Parathyroid adenoma (tissue), 2 donors: ENCODE measurements around the gene ZRANB2.

Experiments
- H2AFZ ChIP-seq: fragments of 300-600 bp; sonication (generic); one replicate; pipeline ENCODE4 v1.7.0; 2017; ENCODE audit warnings: antibody characterized with exemption, mild to moderate bottlenecking
- H3K27ac ChIP-seq: fragments of 300-600 bp; sonication (generic); one replicate; pipeline ENCODE4 v1.7.0; 2017
- H3K27me3 ChIP-seq: fragments of 300-600 bp; sonication (generic); one replicate; pipeline ENCODE4 v1.7.0; 2017; ENCODE audit warnings: low read length; ENCODE audit not compliant: control insufficient read depth, insufficient read depth
- H3K36me3 ChIP-seq: fragments of 300-600 bp; sonication (generic); one replicate; pipeline ENCODE4 v1.7.0; 2017; ENCODE audit warnings: low read length; ENCODE audit not compliant: control insufficient read depth, insufficient read depth
- H3K4me1 ChIP-seq: fragments of 300-600 bp; sonication (generic); one replicate; pipeline ENCODE4 v1.7.0; 2017; ENCODE audit warnings: control low read depth
- H3K4me2 ChIP-seq: fragments of 300-600 bp; sonication (generic); one replicate; pipeline ENCODE4 v1.7.0; 2017; ENCODE audit warnings: low read length
- H3K4me3 ChIP-seq: fragments of 300-600 bp; sonication (generic); one replicate; pipeline ENCODE4 v1.7.0; 2017; ENCODE audit warnings: low read depth, low read length
- H3K79me2 ChIP-seq: fragments of 300-600 bp; sonication (generic); one replicate; pipeline ENCODE4 v1.7.0; 2017; ENCODE audit warnings: control low read depth
- H3K9ac ChIP-seq: fragments of 300-600 bp; sonication (generic); one replicate; pipeline ENCODE4 v1.7.0; 2017; ENCODE audit warnings: mild to moderate bottlenecking
- H3K9me3 ChIP-seq: fragments of 300-600 bp; sonication (generic); one replicate; pipeline ENCODE4 v1.7.0; 2017; ENCODE audit warnings: low read length; ENCODE audit not compliant: control insufficient read depth
- TF ChIP-seq, protein P1 (sequence below): fragments of 300-600 bp; sonication (generic); IDR thresholded peaks from one replicate; pipeline ENCODE4 v1.7.0; 2017; ENCODE audit warnings: antibody characterized with exemption, mild to moderate bottlenecking
- donor health status: primary hyperparathyroidism.

ZRANB2 gene

DNA sequence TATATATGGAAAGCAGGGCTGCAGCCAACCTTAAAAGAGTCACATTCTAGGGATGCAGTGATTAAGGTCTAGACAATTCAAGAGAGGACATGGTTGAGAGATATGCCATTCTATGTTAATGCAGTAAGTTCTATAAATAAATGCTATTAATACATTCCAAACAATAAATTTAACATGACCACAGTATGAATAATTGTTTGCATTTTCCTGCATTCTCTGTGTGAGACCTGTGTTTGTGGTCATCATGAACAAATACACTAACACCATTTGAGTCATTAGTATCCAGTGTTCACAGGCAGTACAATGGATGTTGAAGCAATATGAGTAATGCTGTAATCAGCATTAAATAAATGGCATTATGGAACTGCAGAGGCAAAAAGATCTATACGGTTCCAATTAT is 5.5 kb upstream of the ZRANB2 start:
- H3K27me3 ChIP-seq: no peaks in the 10 kb centered on the region
- H3K79me2 ChIP-seq: no peaks in the 10 kb centered on the region
- no peaks in the 10 kb centered on the region for H3K36me3 ChIP-seq
- no peaks in the 10 kb centered on the region for H3K4me1 ChIP-seq
- TF ChIP-seq, protein P1, sequence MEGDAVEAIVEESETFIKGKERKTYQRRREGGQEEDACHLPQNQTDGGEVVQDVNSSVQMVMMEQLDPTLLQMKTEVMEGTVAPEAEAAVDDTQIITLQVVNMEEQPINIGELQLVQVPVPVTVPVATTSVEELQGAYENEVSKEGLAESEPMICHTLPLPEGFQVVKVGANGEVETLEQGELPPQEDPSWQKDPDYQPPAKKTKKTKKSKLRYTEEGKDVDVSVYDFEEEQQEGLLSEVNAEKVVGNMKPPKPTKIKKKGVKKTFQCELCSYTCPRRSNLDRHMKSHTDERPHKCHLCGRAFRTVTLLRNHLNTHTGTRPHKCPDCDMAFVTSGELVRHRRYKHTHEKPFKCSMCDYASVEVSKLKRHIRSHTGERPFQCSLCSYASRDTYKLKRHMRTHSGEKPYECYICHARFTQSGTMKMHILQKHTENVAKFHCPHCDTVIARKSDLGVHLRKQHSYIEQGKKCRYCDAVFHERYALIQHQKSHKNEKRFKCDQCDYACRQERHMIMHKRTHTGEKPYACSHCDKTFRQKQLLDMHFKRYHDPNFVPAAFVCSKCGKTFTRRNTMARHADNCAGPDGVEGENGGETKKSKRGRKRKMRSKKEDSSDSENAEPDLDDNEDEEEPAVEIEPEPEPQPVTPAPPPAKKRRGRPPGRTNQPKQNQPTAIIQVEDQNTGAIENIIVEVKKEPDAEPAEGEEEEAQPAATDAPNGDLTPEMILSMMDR: no peak
- H3K9ac ChIP-seq: no peak overlapping the region
- no peak overlapping the region for H3K27ac ChIP-seq
- H3K4me3 ChIP-seq: no peak overlapping the region
- H3K4me2 ChIP-seq: no peak overlapping the region
- H2AFZ ChIP-seq: no peak overlapping the region
- H3K9me3 ChIP-seq: no peaks in the 10 kb centered on the region

DNA sequence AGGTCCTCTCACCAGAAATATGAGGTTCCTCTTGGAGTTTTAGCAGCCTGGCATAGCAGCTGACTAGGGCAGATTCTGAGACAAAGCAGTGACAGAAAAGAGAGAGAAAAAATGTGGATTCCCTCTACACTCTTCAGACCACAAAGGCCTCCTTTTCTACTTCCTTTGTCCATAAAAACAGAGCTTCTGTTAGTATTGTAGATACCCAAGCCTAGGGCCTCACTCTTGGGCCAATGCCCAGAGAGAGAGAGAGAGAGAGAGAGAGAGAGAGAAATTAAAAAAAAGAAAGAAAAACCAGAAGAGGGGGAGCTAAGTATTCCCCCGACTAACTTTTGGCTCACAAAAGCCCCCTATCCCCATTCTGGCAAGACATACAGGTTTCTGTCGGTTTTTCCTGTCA is 2.4 kb upstream of the ZRANB2 start:
- no peak overlapping the region for H3K4me2 ChIP-seq
- H3K79me2 ChIP-seq: peaks cover 6% of the 10 kb centered on the region
- H3K36me3 ChIP-seq: no peaks in the 10 kb centered on the region
- H2AFZ ChIP-seq: no peak overlapping the region
- TF ChIP-seq, protein P1: no peak
- no peak overlapping the region for H3K27ac ChIP-seq
- peaks cover 5% of the 10 kb centered on the region for H3K4me1 ChIP-seq
- H3K4me3 ChIP-seq: no peak overlapping the region
- no peaks in the 10 kb centered on the region for H3K9me3 ChIP-seq
- H3K27me3 ChIP-seq: no peaks in the 10 kb centered on the region
- H3K9ac ChIP-seq: no peak overlapping the region

DNA sequence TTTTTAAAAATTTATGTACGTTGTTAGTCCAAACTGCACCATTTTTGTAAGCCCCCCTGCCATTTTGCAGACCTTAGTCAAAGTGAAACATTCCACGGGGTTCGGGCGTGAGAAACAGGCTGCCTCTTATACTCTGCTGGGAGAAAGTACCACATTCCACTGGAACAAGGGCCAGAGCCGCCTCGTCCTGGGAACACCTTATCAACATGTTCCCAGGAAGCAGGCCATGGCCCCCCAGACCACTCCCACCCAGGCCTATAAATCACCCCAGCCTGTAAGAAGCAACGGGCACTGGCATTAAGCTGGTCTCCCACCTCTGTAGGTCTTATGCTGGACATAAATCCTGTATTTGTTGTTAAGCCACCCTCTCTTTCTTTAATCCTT is 854 bp upstream of the ZRANB2 start:
- no peak overlapping the region for H3K27ac ChIP-seq
- H3K27me3 ChIP-seq: no peaks in the 10 kb centered on the region
- peak overlapping the region; percentile 89 for H2AFZ ChIP-seq
- peaks cover 5% of the 10 kb centered on the region for H3K4me1 ChIP-seq
- peaks cover 6% of the 10 kb centered on the region for H3K79me2 ChIP-seq
- TF ChIP-seq, protein P1: no peak
- no peaks in the 10 kb centered on the region for H3K36me3 ChIP-seq
- H3K4me3 ChIP-seq: peak overlapping the region; percentile 85
- no peak overlapping the region for H3K9ac ChIP-seq
- no peaks in the 10 kb centered on the region for H3K9me3 ChIP-seq
- peak overlapping the region; percentile 57 for H3K4me2 ChIP-seq

DNA sequence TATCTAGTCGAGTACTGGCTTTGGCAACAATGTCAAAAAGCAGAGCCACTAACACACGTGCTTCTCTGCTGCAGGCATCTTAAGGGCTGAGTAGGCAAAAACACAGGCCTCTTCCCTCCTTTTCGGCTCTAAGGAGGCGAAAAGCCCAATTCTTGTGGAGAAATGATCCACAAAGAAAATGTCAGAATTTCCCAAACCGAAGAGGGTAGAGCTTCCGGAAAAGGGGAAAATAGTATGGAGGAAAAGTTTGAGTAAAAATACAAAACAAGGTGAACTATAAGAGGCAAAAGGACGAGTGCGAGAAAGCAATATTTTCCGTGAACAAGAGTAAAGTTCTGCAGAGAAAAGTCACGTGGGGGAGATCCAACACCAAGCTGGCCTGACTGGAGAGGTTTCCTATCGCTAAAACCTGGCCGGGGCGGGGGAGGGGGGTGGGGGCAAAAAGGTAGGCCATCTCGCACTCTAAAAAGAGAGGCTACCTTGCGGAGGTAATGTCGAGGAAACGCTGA is 551 bp downstream of the ZRANB2 start:
- Histone ChIP-seq H3K36me3 (no peaks in the 10 kb centered on the region), H3K9ac (peak overlapping the region; percentile 88), H3K79me2 (peaks cover 6% of the 10 kb centered on the region), H3K27me3 (no peaks in the 10 kb centered on the region), H3K27ac (peak overlapping the region; percentile 94), H3K4me1 (peaks cover 5% of the 10 kb centered on the region), H3K9me3 (no peaks in the 10 kb centered on the region), H3K4me3 (peak overlapping the region; percentile 85), H3K4me2 (peak overlapping the region; percentile 57), H2AFZ (peak overlapping the region; percentile 89)
- TF ChIP-seq, protein P1: no peak

DNA sequence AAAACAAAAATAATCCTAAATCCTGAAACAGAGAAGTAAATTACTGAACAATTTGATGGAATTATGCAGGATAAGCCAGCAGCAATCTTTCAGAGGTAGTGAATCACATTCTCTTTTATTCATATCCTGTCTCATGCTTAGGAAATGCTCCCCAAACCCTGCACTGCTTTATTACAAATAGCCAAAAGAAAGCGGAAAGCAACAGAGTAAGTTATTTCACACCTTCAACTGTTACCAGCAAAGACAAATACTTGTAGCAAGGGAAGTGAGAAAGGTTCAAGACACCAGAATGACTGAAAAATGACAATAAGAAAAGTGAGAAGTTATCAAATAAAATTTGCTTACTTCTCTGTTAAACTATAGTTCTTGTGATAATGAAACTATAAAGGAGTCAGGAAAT is 6.2 kb downstream of the ZRANB2 start:
- Histone ChIP-seq H3K79me2 (peaks cover 4% of the 10 kb centered on the region), H3K4me2 (no peak overlapping the region), H3K4me1 (peaks cover 5% of the 10 kb centered on the region), H3K4me3 (no peak overlapping the region), H3K9me3 (no peaks in the 10 kb centered on the region), H3K36me3 (no peaks in the 10 kb centered on the region), H3K27ac (no peak overlapping the region), H3K9ac (no peak overlapping the region), H3K27me3 (no peaks in the 10 kb centered on the region), H2AFZ (no peak overlapping the region)
- TF ChIP-seq, protein P1: no peak
